GM23338 (cell line): Measurements from ENCODE around the gene SPIRE2. TPM values are rescaled to one million over a fixed set of nuclear protein-coding genes. Genes with fewer than 3 reads are reported as not detected.

Experiments used
- ATAC-seq: fragments of 200-7000 bp; cut with Tn5 transposase; 3 replicates; pipeline ENCODE4 v1.9.1; 2020
- DNase-seq: peaks from one replicate; pipeline ENCODE4 v3.0.0-alpha.2; 2015; ENCODE audit warnings: low spot score
- H2AFZ ChIP-seq: fragments of 200-600 bp; sonication (generic); 2 replicates; pipeline ENCODE4 v1.8.0; 2016; ENCODE audit warnings: antibody characterized with exemption, mild to moderate bottlenecking, moderate library complexity
- H3F3A ChIP-seq: fragments of 200-600 bp; sonication (generic); replicated peaks from 2 replicates; pipeline ENCODE4 v1.8.0; 2017; ENCODE audit warnings: antibody characterized with exemption, mixed run types, low read depth
- H3K27ac ChIP-seq: fragments of 200-600 bp; sonication (generic); 2 replicates; pipeline ENCODE4 v1.6.1; 2016; ENCODE audit warnings: low read depth
- H3K27me3 ChIP-seq: fragments of 200-600 bp; sonication (generic); 2 replicates; pipeline ENCODE4 v1.8.0; 2016; ENCODE audit warnings: mild to moderate bottlenecking, mixed run types, moderate library complexity; ENCODE audit not compliant: insufficient read depth
- H3K36me3 ChIP-seq: fragments of 200-600 bp; sonication (generic); 2 replicates; pipeline ENCODE4 v1.8.0; 2016; ENCODE audit warnings: mild to moderate bottlenecking; ENCODE audit not compliant: insufficient read depth
- H3K4me1 ChIP-seq: fragments of 200-600 bp; sonication (generic); 2 replicates; pipeline ENCODE4 v1.8.0; 2016; ENCODE audit warnings: mild to moderate bottlenecking, moderate library complexity; ENCODE audit not compliant: insufficient read depth
- H3K4me2 ChIP-seq: fragments of 200-600 bp; sonication (generic); 2 replicates; pipeline ENCODE4 v1.7.1; 2017; ENCODE audit warnings: mixed run types
- H3K4me3 ChIP-seq: fragments of 200-600 bp; sonication (generic); 2 replicates; pipeline ENCODE4 v1.6.1; 2016; ENCODE audit warnings: mixed run types
- H3K79me2 ChIP-seq: fragments of 200-600 bp; sonication (generic); replicated peaks from 2 replicates; pipeline ENCODE4 v1.8.0; 2017; ENCODE audit warnings: mild to moderate bottlenecking; ENCODE audit not compliant: insufficient read depth
- H3K9me2 ChIP-seq: fragments of 200-600 bp; sonication (generic); 2 replicates; pipeline ENCODE4 v1.8.0; 2017; ENCODE audit not compliant: insufficient read depth
- H4K20me1 ChIP-seq: fragments of 200-600 bp; sonication (generic); replicated peaks from 2 replicates; pipeline ENCODE4 v1.8.0; 2017; ENCODE audit warnings: mild to moderate bottlenecking; ENCODE audit not compliant: insufficient read depth
- H3K27ac Mint-ChIP-seq: 2 replicates; pipeline ENCODE4 v1.8.0; 2020; ENCODE audit warnings: inconsistent platforms, mild to moderate bottlenecking, moderate library complexity, mixed read lengths
- H3K27me3 Mint-ChIP-seq: 3 replicates; pipeline ENCODE4 v1.8.0; 2022; ENCODE audit warnings: low read depth, mild to moderate bottlenecking, moderate library complexity, mixed read lengths, inconsistent platforms; ENCODE audit not compliant: insufficient read depth, poor library complexity
- H3K36me3 Mint-ChIP-seq: 3 replicates; pipeline ENCODE4 v1.8.0; 2021; ENCODE audit warnings: low read depth, mild to moderate bottlenecking, inconsistent platforms, moderate library complexity, mixed read lengths
- H3K4me1 Mint-ChIP-seq: 3 replicates; pipeline ENCODE4 v1.8.0; 2020; ENCODE audit warnings: mild to moderate bottlenecking, inconsistent platforms, mixed read lengths
- H3K4me3 Mint-ChIP-seq: 3 replicates; pipeline ENCODE4 v1.8.0; 2021; ENCODE audit warnings: moderate library complexity, mild to moderate bottlenecking, inconsistent platforms, mixed read lengths
- H3K9me3 Mint-ChIP-seq: 3 replicates; pipeline ENCODE4 v1.8.0; 2020; ENCODE audit warnings: moderate library complexity, mild to moderate bottlenecking, inconsistent platforms, mixed read lengths
- CREB1 ChIP-seq: fragments of 250-450 bp; sonication (Bioruptor Pico); IDR thresholded peaks from 2 replicates; pipeline ENCODE4 v1.5.0; 2020; ENCODE audit warnings: low read depth, mild to moderate bottlenecking, moderate library complexity
- JUNB ChIP-seq: IDR thresholded peaks from one replicate; pipeline ENCODE4 v1.6.1; 2016; ENCODE audit warnings: antibody characterized with exemption; ENCODE audit not compliant: unreplicated experiment
- NANOG ChIP-seq: IDR thresholded peaks from 2 replicates; pipeline ENCODE4 v1.6.1; 2016; ENCODE audit warnings: antibody characterized with exemption, borderline replicate concordance
- POLR2AphosphoS5 ChIP-seq: IDR thresholded peaks from 2 replicates; pipeline ENCODE4 v1.6.1; 2016; ENCODE audit warnings: antibody characterized with exemption, low read depth
- ZNF114 ChIP-seq: fragments of 250-450 bp; sonication (Bioruptor Pico); IDR thresholded peaks from 2 replicates; pipeline ENCODE4 v1.5.0; 2020; ENCODE audit warnings: mild to moderate bottlenecking, moderate library complexity
- ZNF331 ChIP-seq: fragments of 250-450 bp; sonication (Bioruptor Pico); IDR thresholded peaks from 2 replicates; pipeline ENCODE4 v1.5.0; 2020; ENCODE audit warnings: low read depth, mild to moderate bottlenecking, moderate library complexity
- polyA plus RNA-seq: library from polyadenylated mRNA; unstranded; fragments of >200 nt; fragmentation: Nextera tagmentation; extraction: Ambion mirVana; gene quantifications from 2 replicates; pipeline ENCODE4 v1.2.1, GENCODE V29; 2016
- total RNA-seq: library from RNA; depleted of rRNA; stranded (reverse); fragments of >200 nt; shearing (Covaris generic); gene quantifications from 2 replicates; pipeline ENCODE4 v1.2.3, GENCODE V29; 2014
- TF ChIP-seq, protein P1 (sequence below): fragments of 250-450 bp; sonication (Bioruptor Pico); IDR thresholded peaks from 2 replicates; pipeline ENCODE4 v1.5.0; 2020; ENCODE audit warnings: mild to moderate bottlenecking, moderate library complexity
- TF ChIP-seq, protein P2 (sequence below): IDR thresholded peaks from 2 replicates; pipeline ENCODE4 v1.6.1; 2016; ENCODE audit warnings: antibody characterized with exemption
- TF ChIP-seq, protein P3 (sequence below), 2 experiments: fragments of 200-600 bp in 1 of 2; sonication (generic) in 1 of 2; conservative IDR thresholded peaks; 2 replicates each; pipeline versions ENCODE4 v1.5.1 to v1.6.1; 2016 to 2017; ENCODE audit warnings: antibody characterized with exemption in 2 of 2, low read depth in 2 of 2, mild to moderate bottlenecking in 2 of 2, moderate library complexity in 1 of 2
- TF ChIP-seq, protein P4 (sequence below): IDR thresholded peaks from one replicate; pipeline ENCODE4 v1.6.1; 2018; ENCODE audit warnings: antibody characterized with exemption; ENCODE audit not compliant: unreplicated experiment

Gene SPIRE2
- total and polyA plus RNA-seq, 2 experiments from 2014 or later: 5.0 to 15.2 TPM

DNA sequence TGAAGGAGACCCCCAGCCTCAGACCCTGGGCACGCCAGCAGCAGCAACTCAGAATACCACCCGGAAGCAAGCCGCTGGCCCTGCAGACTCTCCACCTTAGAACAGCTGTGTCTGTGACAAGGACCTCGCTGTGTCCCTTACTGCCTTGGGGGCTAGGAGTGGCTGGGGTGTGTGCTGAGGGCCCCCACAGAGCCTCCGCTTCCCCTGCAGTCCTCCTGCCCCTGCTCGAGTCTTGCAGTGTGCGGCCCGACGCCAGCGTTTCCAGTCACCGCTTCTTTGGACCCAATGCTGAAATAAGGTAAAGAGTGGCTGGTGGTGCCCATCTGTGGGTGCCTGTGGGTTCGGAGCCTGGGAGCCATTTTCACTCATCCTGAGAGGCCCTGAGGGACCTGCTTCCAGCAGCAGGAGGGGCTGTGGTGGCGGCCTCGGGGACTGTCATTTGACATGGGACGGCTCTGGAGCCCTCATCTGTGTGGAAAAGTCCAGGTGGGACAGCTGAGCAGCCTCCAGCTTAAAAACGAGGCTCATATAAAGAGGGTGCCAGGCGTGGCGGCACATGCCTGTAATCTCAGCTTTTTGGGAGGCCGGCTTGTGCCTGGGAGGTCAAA is 75.7 kb downstream of the SPIRE2 start (continued):
- TF ChIP-seq NANOG (no peak), JUNB (no peak)

DNA sequence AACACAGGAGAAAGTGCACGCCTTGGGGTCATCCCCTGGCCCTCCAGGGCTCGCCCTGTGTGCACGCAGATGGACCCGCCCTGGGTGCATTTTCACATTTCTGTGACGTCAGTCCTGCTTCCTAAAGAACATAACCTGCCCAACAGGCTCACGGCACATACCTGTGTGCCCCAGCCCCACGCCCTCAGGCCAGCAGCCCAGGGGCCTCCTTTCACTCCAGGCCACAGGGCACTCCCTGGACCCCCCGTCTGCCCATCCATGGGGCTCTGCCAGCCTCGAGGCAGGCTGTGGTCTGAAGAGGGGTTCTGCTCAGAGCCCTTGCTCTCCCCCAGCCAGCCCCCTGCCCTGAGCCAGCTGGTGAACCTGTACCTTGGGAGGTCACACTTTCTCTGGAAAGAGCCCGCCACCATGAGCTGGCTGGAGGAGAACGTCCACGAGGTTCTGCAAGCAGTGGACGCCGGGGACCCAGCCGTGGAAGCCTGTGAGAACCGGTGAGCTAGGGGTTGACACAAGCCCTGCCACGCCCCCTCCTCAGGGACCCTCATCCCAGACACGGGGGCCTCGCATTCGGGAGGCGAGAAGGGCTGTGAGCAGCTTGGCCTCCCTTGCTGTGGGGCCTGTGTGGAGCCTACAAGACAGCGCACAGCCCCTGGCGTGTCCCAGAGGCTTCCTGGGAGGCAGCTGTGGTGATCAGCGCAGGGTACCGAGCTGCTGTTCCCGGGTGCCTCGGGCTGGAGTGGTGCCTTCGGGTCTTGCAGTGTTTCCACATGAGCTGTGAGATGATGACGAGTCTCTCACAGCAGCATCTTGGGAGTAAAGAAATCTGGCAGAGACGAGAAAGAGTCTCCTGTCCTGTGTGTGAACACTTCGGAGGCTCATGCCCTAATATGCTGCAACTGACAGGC is 76.6 kb downstream of the SPIRE2 start:
- no peaks in the 10 kb centered on the region for H3K9me2 ChIP-seq
- no peaks in the 10 kb centered on the region for H3K27me3 ChIP-seq
- H3K4me3 ChIP-seq: no peak overlapping the region
- DNase-seq: no peak
- peaks cover 18% of the 10 kb centered on the region for H3K9me3 Mint-ChIP-seq
- ATAC-seq: no peak
- H3K79me2 ChIP-seq: no peaks in the 10 kb centered on the region
- no peak overlapping the region for H2AFZ ChIP-seq
- H3K36me3 Mint-ChIP-seq: peaks cover 54% of the 10 kb centered on the region
- H3K4me2 ChIP-seq: no peak overlapping the region
- no peak overlapping the region for H3K27ac Mint-ChIP-seq
- peaks cover 11% of the 10 kb centered on the region for H3K27me3 Mint-ChIP-seq
- 0 out of 2 replicates have a peak, but pooled peaks cover 10% of the 10 kb centered on the region for H3F3A ChIP-seq
- H3K36me3 ChIP-seq: no peaks in the 10 kb centered on the region; the same call in 1 of the 2 replicates
- no peak overlapping the region for H3K4me3 Mint-ChIP-seq
- H4K20me1 ChIP-seq: no peaks in the 10 kb centered on the region
- H3K27ac ChIP-seq: no peak overlapping the region
- 0 out of 2 replicates have a peak, but pooled peaks cover under 1% of the 10 kb centered on the region for H3K4me1 ChIP-seq
- 0 out of 3 replicates have a peak, but pooled peaks cover 2% of the 10 kb centered on the region for H3K4me1 Mint-ChIP-seq
- TF ChIP-seq ZNF114 (CRISPR knock-in tag) (no peak), POLR2AphosphoS5 (no peak), ZNF331 (CRISPR knock-in tag) (no peak), NANOG (no peak), JUNB (no peak), CREB1 (CRISPR knock-in tag) (no peak)
- TF ChIP-seq, protein P1, sequence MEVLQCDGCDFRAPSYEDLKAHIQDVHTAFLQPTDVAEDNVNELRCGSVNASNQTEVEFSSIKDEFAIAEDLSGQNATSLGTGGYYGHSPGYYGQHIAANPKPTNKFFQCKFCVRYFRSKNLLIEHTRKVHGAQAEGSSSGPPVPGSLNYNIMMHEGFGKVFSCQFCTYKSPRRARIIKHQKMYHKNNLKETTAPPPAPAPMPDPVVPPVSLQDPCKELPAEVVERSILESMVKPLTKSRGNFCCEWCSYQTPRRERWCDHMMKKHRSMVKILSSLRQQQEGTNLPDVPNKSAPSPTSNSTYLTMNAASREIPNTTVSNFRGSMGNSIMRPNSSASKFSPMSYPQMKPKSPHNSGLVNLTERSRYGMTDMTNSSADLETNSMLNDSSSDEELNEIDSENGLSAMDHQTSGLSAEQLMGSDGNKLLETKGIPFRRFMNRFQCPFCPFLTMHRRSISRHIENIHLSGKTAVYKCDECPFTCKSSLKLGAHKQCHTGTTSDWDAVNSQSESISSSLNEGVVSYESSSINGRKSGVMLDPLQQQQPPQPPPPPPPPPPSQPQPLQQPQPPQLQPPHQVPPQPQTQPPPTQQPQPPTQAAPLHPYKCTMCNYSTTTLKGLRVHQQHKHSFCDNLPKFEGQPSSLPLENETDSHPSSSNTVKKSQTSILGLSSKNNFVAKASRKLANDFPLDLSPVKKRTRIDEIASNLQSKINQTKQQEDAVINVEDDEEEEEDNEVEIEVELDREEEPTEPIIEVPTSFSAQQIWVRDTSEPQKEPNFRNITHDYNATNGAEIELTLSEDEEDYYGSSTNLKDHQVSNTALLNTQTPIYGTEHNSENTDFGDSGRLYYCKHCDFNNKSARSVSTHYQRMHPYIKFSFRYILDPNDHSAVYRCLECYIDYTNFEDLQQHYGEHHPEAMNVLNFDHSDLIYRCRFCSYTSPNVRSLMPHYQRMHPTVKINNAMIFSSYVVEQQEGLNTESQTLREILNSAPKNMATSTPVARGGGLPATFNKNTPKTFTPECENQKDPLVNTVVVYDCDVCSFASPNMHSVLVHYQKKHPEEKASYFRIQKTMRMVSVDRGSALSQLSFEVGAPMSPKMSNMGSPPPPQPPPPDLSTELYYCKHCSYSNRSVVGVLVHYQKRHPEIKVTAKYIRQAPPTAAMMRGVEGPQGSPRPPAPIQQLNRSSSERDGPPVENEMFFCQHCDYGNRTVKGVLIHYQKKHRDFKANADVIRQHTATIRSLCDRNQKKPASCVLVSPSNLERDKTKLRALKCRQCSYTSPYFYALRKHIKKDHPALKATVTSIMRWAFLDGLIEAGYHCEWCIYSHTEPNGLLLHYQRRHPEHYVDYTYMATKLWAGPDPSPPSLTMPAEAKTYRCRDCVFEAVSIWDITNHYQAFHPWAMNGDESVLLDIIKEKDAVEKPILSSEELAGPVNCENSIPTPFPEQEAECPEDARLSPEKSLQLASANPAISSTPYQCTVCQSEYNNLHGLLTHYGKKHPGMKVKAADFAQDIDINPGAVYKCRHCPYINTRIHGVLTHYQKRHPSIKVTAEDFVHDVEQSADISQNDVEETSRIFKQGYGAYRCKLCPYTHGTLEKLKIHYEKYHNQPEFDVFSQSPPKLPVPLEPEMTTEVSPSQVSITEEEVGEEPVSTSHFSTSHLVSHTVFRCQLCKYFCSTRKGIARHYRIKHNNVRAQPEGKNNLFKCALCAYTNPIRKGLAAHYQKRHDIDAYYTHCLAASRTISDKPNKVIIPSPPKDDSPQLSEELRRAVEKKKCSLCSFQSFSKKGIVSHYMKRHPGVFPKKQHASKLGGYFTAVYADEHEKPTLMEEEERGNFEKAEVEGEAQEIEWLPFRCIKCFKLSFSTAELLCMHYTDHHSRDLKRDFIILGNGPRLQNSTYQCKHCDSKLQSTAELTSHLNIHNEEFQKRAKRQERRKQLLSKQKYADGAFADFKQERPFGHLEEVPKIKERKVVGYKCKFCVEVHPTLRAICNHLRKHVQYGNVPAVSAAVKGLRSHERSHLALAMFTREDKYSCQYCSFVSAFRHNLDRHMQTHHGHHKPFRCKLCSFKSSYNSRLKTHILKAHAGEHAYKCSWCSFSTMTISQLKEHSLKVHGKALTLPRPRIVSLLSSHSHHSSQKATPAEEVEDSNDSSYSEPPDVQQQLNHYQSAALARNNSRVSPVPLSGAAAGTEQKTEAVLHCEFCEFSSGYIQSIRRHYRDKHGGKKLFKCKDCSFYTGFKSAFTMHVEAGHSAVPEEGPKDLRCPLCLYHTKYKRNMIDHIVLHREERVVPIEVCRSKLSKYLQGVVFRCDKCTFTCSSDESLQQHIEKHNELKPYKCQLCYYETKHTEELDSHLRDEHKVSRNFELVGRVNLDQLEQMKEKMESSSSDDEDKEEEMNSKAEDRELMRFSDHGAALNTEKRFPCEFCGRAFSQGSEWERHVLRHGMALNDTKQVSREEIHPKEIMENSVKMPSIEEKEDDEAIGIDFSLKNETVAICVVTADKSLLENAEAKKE: no peak
- TF ChIP-seq, protein P2, sequence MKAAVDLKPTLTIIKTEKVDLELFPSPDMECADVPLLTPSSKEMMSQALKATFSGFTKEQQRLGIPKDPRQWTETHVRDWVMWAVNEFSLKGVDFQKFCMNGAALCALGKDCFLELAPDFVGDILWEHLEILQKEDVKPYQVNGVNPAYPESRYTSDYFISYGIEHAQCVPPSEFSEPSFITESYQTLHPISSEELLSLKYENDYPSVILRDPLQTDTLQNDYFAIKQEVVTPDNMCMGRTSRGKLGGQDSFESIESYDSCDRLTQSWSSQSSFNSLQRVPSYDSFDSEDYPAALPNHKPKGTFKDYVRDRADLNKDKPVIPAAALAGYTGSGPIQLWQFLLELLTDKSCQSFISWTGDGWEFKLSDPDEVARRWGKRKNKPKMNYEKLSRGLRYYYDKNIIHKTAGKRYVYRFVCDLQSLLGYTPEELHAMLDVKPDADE: no peak
- TF ChIP-seq, protein P3, sequence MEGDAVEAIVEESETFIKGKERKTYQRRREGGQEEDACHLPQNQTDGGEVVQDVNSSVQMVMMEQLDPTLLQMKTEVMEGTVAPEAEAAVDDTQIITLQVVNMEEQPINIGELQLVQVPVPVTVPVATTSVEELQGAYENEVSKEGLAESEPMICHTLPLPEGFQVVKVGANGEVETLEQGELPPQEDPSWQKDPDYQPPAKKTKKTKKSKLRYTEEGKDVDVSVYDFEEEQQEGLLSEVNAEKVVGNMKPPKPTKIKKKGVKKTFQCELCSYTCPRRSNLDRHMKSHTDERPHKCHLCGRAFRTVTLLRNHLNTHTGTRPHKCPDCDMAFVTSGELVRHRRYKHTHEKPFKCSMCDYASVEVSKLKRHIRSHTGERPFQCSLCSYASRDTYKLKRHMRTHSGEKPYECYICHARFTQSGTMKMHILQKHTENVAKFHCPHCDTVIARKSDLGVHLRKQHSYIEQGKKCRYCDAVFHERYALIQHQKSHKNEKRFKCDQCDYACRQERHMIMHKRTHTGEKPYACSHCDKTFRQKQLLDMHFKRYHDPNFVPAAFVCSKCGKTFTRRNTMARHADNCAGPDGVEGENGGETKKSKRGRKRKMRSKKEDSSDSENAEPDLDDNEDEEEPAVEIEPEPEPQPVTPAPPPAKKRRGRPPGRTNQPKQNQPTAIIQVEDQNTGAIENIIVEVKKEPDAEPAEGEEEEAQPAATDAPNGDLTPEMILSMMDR (conservative IDR thresholded peaks at IDR 0.05; ENCODE audit: low read depth in 2 of 2): no peak
- TF ChIP-seq, protein P4, sequence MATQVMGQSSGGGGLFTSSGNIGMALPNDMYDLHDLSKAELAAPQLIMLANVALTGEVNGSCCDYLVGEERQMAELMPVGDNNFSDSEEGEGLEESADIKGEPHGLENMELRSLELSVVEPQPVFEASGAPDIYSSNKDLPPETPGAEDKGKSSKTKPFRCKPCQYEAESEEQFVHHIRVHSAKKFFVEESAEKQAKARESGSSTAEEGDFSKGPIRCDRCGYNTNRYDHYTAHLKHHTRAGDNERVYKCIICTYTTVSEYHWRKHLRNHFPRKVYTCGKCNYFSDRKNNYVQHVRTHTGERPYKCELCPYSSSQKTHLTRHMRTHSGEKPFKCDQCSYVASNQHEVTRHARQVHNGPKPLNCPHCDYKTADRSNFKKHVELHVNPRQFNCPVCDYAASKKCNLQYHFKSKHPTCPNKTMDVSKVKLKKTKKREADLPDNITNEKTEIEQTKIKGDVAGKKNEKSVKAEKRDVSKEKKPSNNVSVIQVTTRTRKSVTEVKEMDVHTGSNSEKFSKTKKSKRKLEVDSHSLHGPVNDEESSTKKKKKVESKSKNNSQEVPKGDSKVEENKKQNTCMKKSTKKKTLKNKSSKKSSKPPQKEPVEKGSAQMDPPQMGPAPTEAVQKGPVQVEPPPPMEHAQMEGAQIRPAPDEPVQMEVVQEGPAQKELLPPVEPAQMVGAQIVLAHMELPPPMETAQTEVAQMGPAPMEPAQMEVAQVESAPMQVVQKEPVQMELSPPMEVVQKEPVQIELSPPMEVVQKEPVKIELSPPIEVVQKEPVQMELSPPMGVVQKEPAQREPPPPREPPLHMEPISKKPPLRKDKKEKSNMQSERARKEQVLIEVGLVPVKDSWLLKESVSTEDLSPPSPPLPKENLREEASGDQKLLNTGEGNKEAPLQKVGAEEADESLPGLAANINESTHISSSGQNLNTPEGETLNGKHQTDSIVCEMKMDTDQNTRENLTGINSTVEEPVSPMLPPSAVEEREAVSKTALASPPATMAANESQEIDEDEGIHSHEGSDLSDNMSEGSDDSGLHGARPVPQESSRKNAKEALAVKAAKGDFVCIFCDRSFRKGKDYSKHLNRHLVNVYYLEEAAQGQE: no peak
